PFSK-1 (cell line): ENCODE data around the gene PLCXD3.

ENCODE experiments used
- FOXP2 ChIP-seq: optimal IDR thresholded peaks from 2 replicates; pipeline ENCODE3; 2011; ENCODE audit warnings: borderline replicate concordance, control low read depth, inconsistent platforms; ENCODE audit not compliant: insufficient read depth; ENCODE audit errors: extremely low read length, extremely low read depth
- POLR2AphosphoS5 ChIP-seq: IDR thresholded peaks from 2 replicates; pipeline ENCODE4 v1.6.1; 2012; ENCODE audit warnings: low read depth, mild to moderate bottlenecking, control low read depth, low read length, moderate library complexity
- SIN3A ChIP-seq: IDR thresholded peaks from 2 replicates; pipeline ENCODE4 v1.6.1; 2012; ENCODE audit warnings: mild to moderate bottlenecking, low read length, moderate library complexity, borderline replicate concordance; ENCODE audit not compliant: insufficient read depth
- TAF1 ChIP-seq: IDR thresholded peaks from 2 replicates; pipeline ENCODE4 v1.6.1; 2012; ENCODE audit warnings: low read length, control low read depth, borderline replicate concordance; ENCODE audit not compliant: insufficient read depth
- TF ChIP-seq, protein P1 (sequence below), 2 experiments: IDR thresholded peaks; 2 replicates each; pipeline versions ENCODE4 v1.6.1 to v1.8.0; 2011 to 2012; ENCODE audit warnings: low read depth in 2 of 2, low read length in 2 of 2, control low read depth in 1 of 2, inconsistent platforms in 1 of 2, mild to moderate bottlenecking in 1 of 2, moderate library complexity in 1 of 2; ENCODE audit not compliant: insufficient read depth in 1 of 2

The PLCXD3 gene

DNA sequence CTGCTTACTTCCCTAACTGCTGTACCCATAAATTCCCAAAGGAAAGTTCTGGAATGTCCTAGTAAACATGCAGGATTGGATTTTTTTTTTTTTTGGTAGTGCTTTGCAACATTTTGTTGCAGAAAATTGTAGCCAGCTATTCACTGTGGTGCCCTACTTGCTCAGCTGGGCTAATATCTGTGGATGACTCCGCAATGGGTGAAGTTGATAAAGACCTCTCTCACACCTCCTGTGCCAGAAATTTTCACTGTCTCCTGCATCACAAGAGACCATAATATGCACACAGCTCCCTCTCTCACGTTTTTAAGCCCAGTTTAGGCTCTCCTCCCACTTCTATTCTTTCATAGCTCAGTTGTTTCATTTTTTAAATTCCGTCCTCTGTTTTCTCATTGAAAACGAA lies 160.6 kb downstream of the PLCXD3 start:
- TF ChIP-seq SIN3A = no peak
- TF ChIP-seq, protein P1, sequence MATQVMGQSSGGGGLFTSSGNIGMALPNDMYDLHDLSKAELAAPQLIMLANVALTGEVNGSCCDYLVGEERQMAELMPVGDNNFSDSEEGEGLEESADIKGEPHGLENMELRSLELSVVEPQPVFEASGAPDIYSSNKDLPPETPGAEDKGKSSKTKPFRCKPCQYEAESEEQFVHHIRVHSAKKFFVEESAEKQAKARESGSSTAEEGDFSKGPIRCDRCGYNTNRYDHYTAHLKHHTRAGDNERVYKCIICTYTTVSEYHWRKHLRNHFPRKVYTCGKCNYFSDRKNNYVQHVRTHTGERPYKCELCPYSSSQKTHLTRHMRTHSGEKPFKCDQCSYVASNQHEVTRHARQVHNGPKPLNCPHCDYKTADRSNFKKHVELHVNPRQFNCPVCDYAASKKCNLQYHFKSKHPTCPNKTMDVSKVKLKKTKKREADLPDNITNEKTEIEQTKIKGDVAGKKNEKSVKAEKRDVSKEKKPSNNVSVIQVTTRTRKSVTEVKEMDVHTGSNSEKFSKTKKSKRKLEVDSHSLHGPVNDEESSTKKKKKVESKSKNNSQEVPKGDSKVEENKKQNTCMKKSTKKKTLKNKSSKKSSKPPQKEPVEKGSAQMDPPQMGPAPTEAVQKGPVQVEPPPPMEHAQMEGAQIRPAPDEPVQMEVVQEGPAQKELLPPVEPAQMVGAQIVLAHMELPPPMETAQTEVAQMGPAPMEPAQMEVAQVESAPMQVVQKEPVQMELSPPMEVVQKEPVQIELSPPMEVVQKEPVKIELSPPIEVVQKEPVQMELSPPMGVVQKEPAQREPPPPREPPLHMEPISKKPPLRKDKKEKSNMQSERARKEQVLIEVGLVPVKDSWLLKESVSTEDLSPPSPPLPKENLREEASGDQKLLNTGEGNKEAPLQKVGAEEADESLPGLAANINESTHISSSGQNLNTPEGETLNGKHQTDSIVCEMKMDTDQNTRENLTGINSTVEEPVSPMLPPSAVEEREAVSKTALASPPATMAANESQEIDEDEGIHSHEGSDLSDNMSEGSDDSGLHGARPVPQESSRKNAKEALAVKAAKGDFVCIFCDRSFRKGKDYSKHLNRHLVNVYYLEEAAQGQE (IDR thresholded peaks at IDR 0.05; ENCODE audit: insufficient read depth in 1 of 2, low read depth in 2 of 2, low read length in 2 of 2) = no peak
- no peak for TF ChIP-seq POLR2AphosphoS5

DNA sequence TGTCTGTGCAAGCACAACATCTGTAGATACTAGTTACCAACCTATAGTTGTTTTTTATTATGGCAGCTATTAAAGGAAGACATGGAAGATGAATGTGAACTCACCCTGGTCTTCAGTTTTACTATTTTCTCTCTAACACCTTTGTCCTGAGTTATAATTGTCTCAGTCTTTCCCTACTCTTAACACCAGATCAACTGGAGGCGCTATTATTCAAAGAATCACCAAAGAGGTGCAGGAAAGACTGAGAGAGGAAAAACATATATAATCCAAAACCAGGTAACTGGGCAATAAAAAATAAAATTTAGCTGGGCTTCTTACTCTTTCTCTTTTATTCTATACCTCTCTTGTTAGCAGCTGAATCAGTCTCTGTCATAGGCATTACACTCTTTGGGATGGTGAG lies 162.8 kb downstream of the PLCXD3 start:
- no peak for TF ChIP-seq POLR2AphosphoS5
- TF ChIP-seq, protein P1 (IDR thresholded peaks at IDR 0.05; ENCODE audit: insufficient read depth in 1 of 2, low read depth in 2 of 2, low read length in 2 of 2) = no peak
- no peak for TF ChIP-seq TAF1
- TF ChIP-seq FOXP2 = no peak
- no peak for TF ChIP-seq SIN3A

DNA sequence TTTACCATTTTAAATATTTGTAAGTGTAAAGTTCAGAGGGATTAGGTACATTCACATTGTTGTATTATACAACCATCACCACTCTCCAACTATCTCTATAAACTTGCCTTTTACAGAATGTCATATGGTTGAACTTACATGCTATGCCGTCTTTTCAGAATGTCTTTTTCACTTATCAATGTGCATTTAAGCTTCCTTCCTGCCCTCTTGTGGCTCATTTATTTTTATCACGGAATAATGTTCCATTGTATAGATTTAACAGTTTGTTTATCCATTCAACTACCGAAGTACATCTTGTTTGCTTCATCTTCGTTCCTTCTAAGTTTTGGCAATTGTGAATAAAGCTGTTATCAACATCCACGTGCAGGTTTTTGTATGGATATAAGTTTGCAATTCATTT lies 163.8 kb downstream of the PLCXD3 start:
- TF ChIP-seq POLR2AphosphoS5 (no peak), FOXP2 (no peak), SIN3A (no peak), TAF1 (no peak)
- TF ChIP-seq, protein P1 (IDR thresholded peaks at IDR 0.05; ENCODE audit: insufficient read depth in 1 of 2, low read depth in 2 of 2, low read length in 2 of 2) = no peak

DNA sequence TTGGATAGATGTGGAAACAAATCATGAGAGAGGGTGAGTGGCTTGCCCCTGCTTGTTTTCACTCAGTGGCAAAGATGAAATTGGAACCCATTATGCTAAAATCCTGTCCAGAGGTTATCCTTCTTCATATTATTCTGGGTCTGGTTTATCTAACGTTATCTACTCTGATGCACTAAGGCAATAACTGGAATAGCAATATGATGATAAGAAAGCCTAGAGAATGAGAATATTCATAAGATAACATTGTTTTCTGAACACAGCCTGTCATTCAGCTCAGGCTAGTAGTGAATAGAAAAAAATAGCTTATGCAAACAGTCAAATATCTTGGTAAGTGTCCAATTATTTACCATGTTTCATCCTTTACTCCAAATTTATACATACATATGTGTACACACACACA lies 165.1 kb downstream of the PLCXD3 start:
- TF ChIP-seq SIN3A = no peak
- TF ChIP-seq, protein P1 (IDR thresholded peaks at IDR 0.05; ENCODE audit: insufficient read depth in 1 of 2, low read depth in 2 of 2, low read length in 2 of 2) = no peak

DNA sequence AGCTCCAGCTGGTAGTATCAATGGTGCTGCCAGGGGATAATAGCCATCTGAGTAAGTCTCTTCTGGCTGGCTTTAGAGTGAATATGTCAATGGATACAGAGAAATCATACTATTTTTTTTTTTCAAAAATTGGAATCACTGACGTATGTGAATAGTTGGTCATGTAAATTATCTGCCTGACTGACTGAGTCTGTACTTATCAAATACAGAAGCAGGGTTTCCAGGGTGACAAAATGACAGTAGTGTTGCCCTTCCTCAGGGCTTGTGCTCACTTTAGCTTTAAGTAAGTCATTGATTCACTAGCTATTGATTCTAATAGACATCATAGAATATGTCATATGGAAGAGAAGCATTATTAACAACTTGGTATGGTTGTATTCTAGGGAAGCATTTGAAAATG lies 171.1 kb downstream of the PLCXD3 start:
- TF ChIP-seq FOXP2 = no peak
- TF ChIP-seq TAF1 = no peak
- TF ChIP-seq, protein P1 (IDR thresholded peaks at IDR 0.05; ENCODE audit: insufficient read depth in 1 of 2, low read depth in 2 of 2, low read length in 2 of 2) = no peak
- TF ChIP-seq SIN3A = no peak
- TF ChIP-seq POLR2AphosphoS5 = no peak
